Activated CD4-positive, alpha-beta T cell treated with anti-CD3 and anti-CD28 coated beads, Interleukin-2, amount 10 ng/mL, durations not matched to agents 24 days and 14 days (primary cell): Measurements from ENCODE around the gene EML4. TPM values are rescaled to one million over a fixed set of nuclear protein-coding genes. Genes with fewer than 3 reads are reported as not detected.
"Not testable (repeated sequence)": the region's sequence is repeated elsewhere in the genome, so short reads cannot be mapped to it uniquely, and the experiment has no call there.

ENCODE experiments used
- DNase-seq: peaks from one replicate; pipeline ENCODE4 v3.0.0; 2022
- H3K27ac Mint-ChIP-seq: one replicate; pipeline ENCODE4 v1.8.0; 2022; ENCODE audit warnings: mild to moderate bottlenecking, mixed read lengths
- H3K27me3 Mint-ChIP-seq: one replicate; pipeline ENCODE4 v1.8.0; 2022; ENCODE audit warnings: mixed read lengths
- H3K36me3 Mint-ChIP-seq: one replicate; pipeline ENCODE4 v1.8.0; 2022; ENCODE audit warnings: low read depth, mild to moderate bottlenecking, mixed read lengths
- H3K4me1 Mint-ChIP-seq: one replicate; pipeline ENCODE4 v1.8.0; 2021; ENCODE audit warnings: mixed read lengths
- H3K4me3 Mint-ChIP-seq: one replicate; pipeline ENCODE4 v1.8.0; 2022; ENCODE audit warnings: mild to moderate bottlenecking, moderate library complexity, mixed read lengths
- H3K9me3 Mint-ChIP-seq: one replicate; pipeline ENCODE4 v1.8.0; 2021; ENCODE audit warnings: mixed read lengths
- intact Hi-C: fragments of 100-400 bp; cut with micrococcal nuclease; formaldehyde crosslinking; loops from one replicate; pipeline ENCODE4 v1.15.1; 2023
- total RNA-seq: library from RNA; stranded (reverse); gene quantifications from 2 replicates; pipeline ENCODE4 v1.2.3, GENCODE V29; 2022

EML4 gene
- total RNA-seq: 51.3 and 54.9 TPM in 2 replicates

- H3K27ac Mint-ChIP-seq: peak within 1 kb of the TSS; percentile 23
- peaks cover 18% of the 10 kb centered on the region for H3K4me1 Mint-ChIP-seq
- no peaks in the 10 kb centered on the region for H3K9me3 Mint-ChIP-seq
- peaks cover 2% of the 10 kb centered on the region for H3K36me3 Mint-ChIP-seq
- H3K27me3 Mint-ChIP-seq: peaks cover 5% of the 10 kb centered on the region
- DNase-seq: peak; percentile 98
- intact Hi-C loops: loop anchor here (1.0 kb wide), 3 partner anchors 36 to 192 kb away; partner anchors contain the start of gene COX7A2L
- H3K4me3 Mint-ChIP-seq: no peak within 1 kb of the TSS
Measured at GRCh38 chr2:42169100-42169873, at the start of gene EML4. TSS of gene EML4 (plus strand) at chr2:42169353. CDS start at chr2:42169612, 259 bp downstream.

- no peak for DNase-seq
- Mint-ChIP-seq H3K36me3 (peaks cover 16% of the 10 kb centered on the region), H3K4me3 (peak overlapping the region; percentile 62), H3K27ac (peak overlapping the region; percentile 82), H3K4me1 (peaks cover 53% of the 10 kb centered on the region), H3K27me3 (no peaks in the 10 kb centered on the region), H3K9me3 (no peaks in the 10 kb centered on the region)
- intact Hi-C loops: no loop called here
Measured at GRCh38 chr2:42123426-42123825, 45.7 kb upstream of the EML4 start.

GRCh38 chr2:42124011-42124785 is 45.0 kb upstream of the EML4 start:
- intact Hi-C loops: loop anchor here (1.0 kb wide), 2 partner anchors 9 to 22 kb away; no protein-coding TSS in a partner anchor
- H3K36me3 Mint-ChIP-seq: peaks cover 16% of the 10 kb centered on the region
- H3K4me3 Mint-ChIP-seq: peak overlapping the region; percentile 65
- DNase-seq: peak; percentile 74
- peak overlapping the region; percentile 82 for H3K27ac Mint-ChIP-seq
- H3K9me3 Mint-ChIP-seq: no peaks in the 10 kb centered on the region
- peaks cover 57% of the 10 kb centered on the region for H3K4me1 Mint-ChIP-seq
- H3K27me3 Mint-ChIP-seq: no peaks in the 10 kb centered on the region

GRCh38 chr2:42125841-42126594 is 43.1 kb upstream of the EML4 start:
- no peak for DNase-seq
- H3K27me3 Mint-ChIP-seq: no peaks in the 10 kb centered on the region
- peak overlapping the region; percentile 18 for H3K27ac Mint-ChIP-seq
- peak overlapping the region; percentile 44 for H3K4me3 Mint-ChIP-seq
- intact Hi-C loops: no loop called here
- no peaks in the 10 kb centered on the region for H3K9me3 Mint-ChIP-seq
- H3K4me1 Mint-ChIP-seq: peaks cover 70% of the 10 kb centered on the region
- peaks cover 16% of the 10 kb centered on the region for H3K36me3 Mint-ChIP-seq

- intact Hi-C loops, DNase-seq, H3K27me3 Mint-ChIP-seq, H3K27ac Mint-ChIP-seq, H3K9me3 Mint-ChIP-seq, H3K36me3 Mint-ChIP-seq: not testable (repeated sequence)
- H3K4me1 Mint-ChIP-seq: peaks cover 77% of the 10 kb centered on the region
- peak overlapping the region; percentile 66 for H3K4me3 Mint-ChIP-seq
Measured at GRCh38 chr2:42126873-42127272, 42.3 kb upstream of the EML4 start.

GRCh38 chr2:42127425-42128424 is 41.4 kb upstream of the EML4 start:
- Mint-ChIP-seq H3K27ac (peak overlapping the region; percentile 30), H3K4me3 (peak overlapping the region; percentile 66), H3K4me1 (peaks cover 85% of the 10 kb centered on the region), H3K27me3 (no peaks in the 10 kb centered on the region), H3K9me3 (no peaks in the 10 kb centered on the region), H3K36me3 (peaks cover 6% of the 10 kb centered on the region)
- intact Hi-C loops: no loop called here
- DNase-seq: peak; percentile 75

GRCh38 chr2:42128721-42129486 is 40.2 kb upstream of the EML4 start:
- peaks cover 2% of the 10 kb centered on the region for H3K36me3 Mint-ChIP-seq
- no peaks in the 10 kb centered on the region for H3K9me3 Mint-ChIP-seq
- peak overlapping the region; percentile 72 for H3K27ac Mint-ChIP-seq
- H3K4me3 Mint-ChIP-seq: peak overlapping the region; percentile 48
- DNase-seq: no peak
- H3K27me3 Mint-ChIP-seq: no peaks in the 10 kb centered on the region
- intact Hi-C loops: no loop called here
- peaks cover 88% of the 10 kb centered on the region for H3K4me1 Mint-ChIP-seq

GRCh38 chr2:42129487-42129852 is 39.7 kb upstream of the EML4 start:
- H3K27me3 Mint-ChIP-seq: no peaks in the 10 kb centered on the region
- H3K27ac Mint-ChIP-seq: peak overlapping the region; percentile 72
- H3K4me1 Mint-ChIP-seq: peaks cover 83% of the 10 kb centered on the region
- H3K9me3 Mint-ChIP-seq: no peaks in the 10 kb centered on the region
- intact Hi-C loops: no loop called here
- DNase-seq: no peak
- no peaks in the 10 kb centered on the region for H3K36me3 Mint-ChIP-seq
- no peak overlapping the region for H3K4me3 Mint-ChIP-seq

- no peak overlapping the region for H3K4me3 Mint-ChIP-seq
Measured at GRCh38 chr2:42129947-42130346, 39.2 kb upstream of the EML4 start.

GRCh38 chr2:42130858-42131257 is 38.3 kb upstream of the EML4 start:
- H3K36me3 Mint-ChIP-seq, DNase-seq, H3K4me3 Mint-ChIP-seq, H3K9me3 Mint-ChIP-seq, intact Hi-C loops, H3K27me3 Mint-ChIP-seq, H3K27ac Mint-ChIP-seq: not testable (repeated sequence)
- peaks cover 81% of the 10 kb centered on the region for H3K4me1 Mint-ChIP-seq

More at GRCh38 chr2:42129947-42130346, 39.2 kb upstream of the EML4 start:
- intact Hi-C loops: no loop called here
- Mint-ChIP-seq H3K4me1 (peaks cover 78% of the 10 kb centered on the region), H3K27ac (peak overlapping the region; percentile 35), H3K27me3 (no peaks in the 10 kb centered on the region), H3K36me3 (no peaks in the 10 kb centered on the region), H3K9me3 (no peaks in the 10 kb centered on the region)
- no peak for DNase-seq

- intact Hi-C loops: loop anchor here (2.0 kb wide), 2 partner anchors 14 to 30 kb away; no protein-coding TSS in a partner anchor
- Mint-ChIP-seq H3K27ac (peak overlapping the region; percentile 91), H3K4me1 (peaks cover 80% of the 10 kb centered on the region), H3K36me3 (no peaks in the 10 kb centered on the region), H3K4me3 (peak overlapping the region; percentile 78), H3K9me3 (no peaks in the 10 kb centered on the region), H3K27me3 (no peaks in the 10 kb centered on the region)
- no peak for DNase-seq
Measured at GRCh38 chr2:42132191-42132965, 36.8 kb upstream of the EML4 start.
